ENCODE results near the gene HACD3. TPM values are rescaled to one million over a fixed set of nuclear protein-coding genes. Genes with fewer than 3 reads are reported as not detected.

HACD3 gene
- total and polyA plus RNA-seq, 9 of the 15 experiments (the other 6 are each of a cell fraction or from before 2014, with no cell fraction given): 48.1 to 117 (median 72.8) TPM

- TF ChIP-seq, protein P1, sequence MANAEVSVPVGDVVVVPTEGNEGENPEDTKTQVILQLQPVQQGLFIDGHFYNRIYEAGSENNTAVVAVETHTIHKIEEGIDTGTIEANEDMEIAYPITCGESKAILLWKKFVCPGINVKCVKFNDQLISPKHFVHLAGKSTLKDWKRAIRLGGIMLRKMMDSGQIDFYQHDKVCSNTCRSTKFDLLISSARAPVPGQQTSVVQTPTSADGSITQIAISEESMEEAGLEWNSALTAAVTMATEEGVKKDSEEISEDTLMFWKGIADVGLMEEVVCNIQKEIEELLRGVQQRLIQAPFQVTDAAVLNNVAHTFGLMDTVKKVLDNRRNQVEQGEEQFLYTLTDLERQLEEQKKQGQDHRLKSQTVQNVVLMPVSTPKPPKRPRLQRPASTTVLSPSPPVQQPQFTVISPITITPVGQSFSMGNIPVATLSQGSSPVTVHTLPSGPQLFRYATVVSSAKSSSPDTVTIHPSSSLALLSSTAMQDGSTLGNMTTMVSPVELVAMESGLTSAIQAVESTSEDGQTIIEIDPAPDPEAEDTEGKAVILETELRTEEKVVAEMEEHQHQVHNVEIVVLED (CRISPR knock-in tag; IDR thresholded peaks at IDR 0.05): peak; percentile 54
- peak; percentile 51 for TF ChIP-seq U2AF1 (optimal IDR thresholded peaks at IDR 0.05; ENCODE audit: low read depth, low read length)
- 0 out of 2 replicates have a peak, but pooled peaks have one; percentile 6 for TF ChIP-seq ATF1 (CRISPR knock-in tag; IDR thresholded peaks at IDR 0.05)
- peak; percentile 88 for TF ChIP-seq ATF1 (tag; IDR thresholded peaks at IDR 0.05)
- peak; percentile 88 for TF ChIP-seq POLR2B (IDR thresholded peaks at IDR 0.05; ENCODE audit: low read depth, partially characterized antibody)
- TF ChIP-seq TBL1XR1 (IDR thresholded peaks at IDR 0.05; ENCODE audit: low read length in 2 of 2): peak in 1 of 2 experiments; percentile 54; a peak in 1 of 4 replicates
- TF ChIP-seq TCF7L2 (IDR thresholded peaks at IDR 0.05; ENCODE audit: low read depth, low read length): 0 out of 2 replicates have a peak, but pooled peaks have one; percentile 24
- peak; percentile 93 for TF ChIP-seq CXXC5 (CRISPR knock-in tag; IDR thresholded peaks at IDR 0.05)
- TF ChIP-seq RUNX1 (IDR thresholded peaks at IDR 0.05; ENCODE audit: low read depth): peak; percentile 37; the same call in 1 of the 2 replicates
- TF ChIP-seq GABPB1 (CRISPR knock-in tag; IDR thresholded peaks at IDR 0.05): peak; percentile 99
- peak; percentile 58 for TF ChIP-seq SP2 (IDR thresholded peaks at IDR 0.05; ENCODE audit: extremely low read depth, low read depth, low read length, poor library complexity, severe bottlenecking)
- TF ChIP-seq SMARCA4 (IDR thresholded peaks at IDR 0.05): 0 out of 2 replicates have a peak, but pooled peaks have one; percentile 31
- peak in 1 of 2 experiments; percentile 47; a peak in 1 of 4 replicates for TF ChIP-seq TRIM24 (IDR thresholded peaks at IDR 0.05)
- TF ChIP-seq PHF21A (IDR thresholded peaks at IDR 0.05; ENCODE audit: borderline replicate concordance, low read depth): no peak; the same call in 1 of the 2 replicates
- TF ChIP-seq LCOR (CRISPR knock-in tag; IDR thresholded peaks at IDR 0.05): peak; percentile 92
- no peak for TF ChIP-seq CREBBP (IDR thresholded peaks at IDR 0.05; ENCODE audit: low read depth, low read length)
- TF ChIP-seq NCOR1 (IDR thresholded peaks at IDR 0.05): peak; percentile 32
- TF ChIP-seq NR4A1 (CRISPR knock-in tag; IDR thresholded peaks at IDR 0.05): no peak; the same call in 1 of the 2 replicates
- peak; percentile 47; the same call in 1 of the 2 replicates for TF ChIP-seq NR4A1 (tag; IDR thresholded peaks at IDR 0.05)
- TF ChIP-seq SUPT5H (IDR thresholded peaks at IDR 0.05): peak; percentile 95
- TF ChIP-seq GTF2A2 (tag; IDR thresholded peaks at IDR 0.05): no peak
- TF ChIP-seq YY1 (IDR thresholded peaks at IDR 0.05; ENCODE audit: borderline replicate concordance in 1 of 3, control insufficient read depth in 1 of 3, extremely low read depth in 1 of 3, insufficient read depth in 3 of 3, insufficient read length in 1 of 3, insufficient replicate concordance in 2 of 3, low read depth in 1 of 3, low read length in 2 of 3): peak in 2 of 3 experiments; percentile 40 to 74
- TF ChIP-seq JUN (IDR thresholded peaks at IDR 0.05; ENCODE audit: borderline replicate concordance, low read depth, low read length): no peak
- peak; percentile 86; the same call in 1 of the 2 replicates for TF ChIP-seq JUN (CRISPR knock-in tag; IDR thresholded peaks at IDR 0.05; ENCODE audit: borderline replicate concordance)
Observed at GRCh38 chr15:65516997-65517865, 13.0 kb upstream of the HACD3 start, which contains the start of gene DPP8 (continued).

Measured in K562 (cell line).